ENCODE measurements around the gene NBL1.
A peak's percentile ranks its signal among the peaks of the same experiment; 100 is the strongest.

- TF ChIP-seq CTCF (IDR thresholded peaks at IDR 0.05), result no peak
- TF ChIP-seq POLR2AphosphoS5 (IDR thresholded peaks at IDR 0.05), result peak; percentile 55
- TF ChIP-seq POLR2A (IDR thresholded peaks at IDR 0.05), result no peak
Observed at GRCh38 chr1:19606817-19607642, 37.1 kb upstream of the NBL1 start.
